Uterus (tissue), 4 donors: ENCODE results near the gene ZNF791. TPM values are rescaled to one million over a fixed set of nuclear protein-coding genes. Genes with fewer than 3 reads are reported as not detected.

Experiments used
- DNase-seq, 2 donors: peaks; one replicate each; pipeline ENCODE4 v3.0.0-alpha.2; 2019 to 2020
- H3K27ac ChIP-seq, 2 donors: fragments of 200-600 bp; sonication (generic); 1 replicate in 1 of 2; 2 replicates in 1 of 2; pipeline ENCODE4 v1.5.1; 2016 to 2018
- H3K27me3 ChIP-seq, 2 donors: fragments of 200-600 bp; sonication (generic); one replicate each; pipeline ENCODE4 v1.5.1; 2018 to 2019; ENCODE audit warnings: control low read depth in 1 of 2
- H3K36me3 ChIP-seq, 2 donors: fragments of 200-600 bp; sonication (generic); one replicate each; pipeline ENCODE4 v1.5.1; 2019; ENCODE audit warnings: control low read depth in 1 of 2
- H3K4me1 ChIP-seq, 2 donors: fragments of 200-600 bp; sonication (generic); one replicate each; pipeline ENCODE4 v1.5.1; 2018 to 2019; ENCODE audit warnings: control low read depth in 1 of 2
- H3K4me3 ChIP-seq, 2 donors: fragments of 200-600 bp; sonication (generic); 1 replicate in 1 of 2; 2 replicates in 1 of 2; pipeline ENCODE4 v1.5.1; 2018 to 2019; ENCODE audit warnings: mild to moderate bottlenecking in 1 of 2
- H3K9me3 ChIP-seq, 2 donors: fragments of 200-600 bp; sonication (generic); one replicate each; pipeline ENCODE4 v1.5.1; 2019; ENCODE audit warnings: control low read depth in 1 of 2
- POLR2A ChIP-seq, 2 donors: fragments of 450-650 bp; IDR thresholded peaks; one replicate each; pipeline ENCODE4 v1.6.1; 2016; ENCODE audit warnings: antibody characterized with exemption in 2 of 2, mild to moderate bottlenecking in 1 of 2, moderate library complexity in 1 of 2
- intact Hi-C: fragments of 100-400 bp; cut with DNase I; formaldehyde crosslinking; loops from one replicate; pipeline ENCODE4 v1.15.1; 2023; ENCODE audit warnings: low total_unique reads
- total RNA-seq, 4 donors: library from RNA; depleted of rRNA in 3 of 4; stranded (reverse); fragments of >200 nt in 3 of 4; gene quantifications; one replicate each; pipeline versions ENCODE4 v1.1.0 to v1.2.4, GENCODE V29; 2014 to 2023
- TF ChIP-seq, protein P1 (sequence below), 4 experiments: fragments of 200-600 bp in 2 of 4; fragments of 450-650 bp in 2 of 4; sonication (generic) in 2 of 4; IDR thresholded peaks; one replicate each; pipeline ENCODE4 v1.5.1; 2016 to 2019; ENCODE audit warnings: antibody characterized with exemption in 4 of 4, mild to moderate bottlenecking in 2 of 4, moderate library complexity in 1 of 4
- donor health status: DM: yes; HTN: yes; CAD: no.

Gene ZNF791
- total RNA-seq, 4 donors from 2014 or later = 22.9 to 67.9 (median 37.1) TPM

GRCh38 chr19:12649941-12650340, 39.2 kb downstream of the ZNF791 start:
- no peaks in the 10 kb centered on the region for H3K9me3 ChIP-seq
- no peak overlapping the region for H3K4me3 ChIP-seq
- intact Hi-C loops = no loop called here
- H3K27me3 ChIP-seq = no peaks in the 10 kb centered on the region
- peaks cover 0 to 9% of the 10 kb centered on the region in 2 donors for H3K4me1 ChIP-seq
- H3K27ac ChIP-seq = no peak overlapping the region
- no peaks in the 10 kb centered on the region for H3K36me3 ChIP-seq
- TF ChIP-seq, protein P1, sequence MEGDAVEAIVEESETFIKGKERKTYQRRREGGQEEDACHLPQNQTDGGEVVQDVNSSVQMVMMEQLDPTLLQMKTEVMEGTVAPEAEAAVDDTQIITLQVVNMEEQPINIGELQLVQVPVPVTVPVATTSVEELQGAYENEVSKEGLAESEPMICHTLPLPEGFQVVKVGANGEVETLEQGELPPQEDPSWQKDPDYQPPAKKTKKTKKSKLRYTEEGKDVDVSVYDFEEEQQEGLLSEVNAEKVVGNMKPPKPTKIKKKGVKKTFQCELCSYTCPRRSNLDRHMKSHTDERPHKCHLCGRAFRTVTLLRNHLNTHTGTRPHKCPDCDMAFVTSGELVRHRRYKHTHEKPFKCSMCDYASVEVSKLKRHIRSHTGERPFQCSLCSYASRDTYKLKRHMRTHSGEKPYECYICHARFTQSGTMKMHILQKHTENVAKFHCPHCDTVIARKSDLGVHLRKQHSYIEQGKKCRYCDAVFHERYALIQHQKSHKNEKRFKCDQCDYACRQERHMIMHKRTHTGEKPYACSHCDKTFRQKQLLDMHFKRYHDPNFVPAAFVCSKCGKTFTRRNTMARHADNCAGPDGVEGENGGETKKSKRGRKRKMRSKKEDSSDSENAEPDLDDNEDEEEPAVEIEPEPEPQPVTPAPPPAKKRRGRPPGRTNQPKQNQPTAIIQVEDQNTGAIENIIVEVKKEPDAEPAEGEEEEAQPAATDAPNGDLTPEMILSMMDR (IDR thresholded peaks at IDR 0.05) = no peak
- no peak for TF ChIP-seq POLR2A (IDR thresholded peaks at IDR 0.05)
- DNase-seq = no peak

DNA sequence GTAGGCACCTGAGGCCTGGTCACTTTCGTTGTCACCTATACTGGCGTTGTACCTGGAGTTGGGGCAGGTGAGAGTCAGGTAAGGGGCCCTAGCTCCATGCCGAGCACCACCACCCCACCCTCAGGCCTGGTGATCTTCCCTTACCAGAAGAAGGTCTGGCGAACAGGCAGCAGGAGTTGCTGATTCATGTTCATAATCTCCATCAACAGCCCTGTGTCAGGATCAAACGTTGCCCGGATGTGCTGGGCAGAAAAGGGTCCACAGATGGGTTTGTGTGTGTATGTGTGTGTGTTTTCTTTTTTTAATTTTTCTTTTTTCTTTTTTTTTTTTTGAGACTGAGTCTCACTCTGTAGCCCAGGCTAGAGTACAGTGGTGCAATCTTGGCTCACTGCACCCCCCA, 41.5 kb downstream of the ZNF791 start:
- intact Hi-C loops = no loop called here
- peaks cover 0 to 9% of the 10 kb centered on the region in 2 donors for H3K4me1 ChIP-seq
- no peaks in the 10 kb centered on the region for H3K9me3 ChIP-seq
- no peaks in the 10 kb centered on the region for H3K36me3 ChIP-seq
- H3K4me3 ChIP-seq = no peak overlapping the region
- H3K27ac ChIP-seq = no peak overlapping the region
- no peak for DNase-seq
- no peak for TF ChIP-seq POLR2A (IDR thresholded peaks at IDR 0.05)
- TF ChIP-seq, protein P1 (IDR thresholded peaks at IDR 0.05) = no peak
- no peaks in the 10 kb centered on the region for H3K27me3 ChIP-seq

DNA sequence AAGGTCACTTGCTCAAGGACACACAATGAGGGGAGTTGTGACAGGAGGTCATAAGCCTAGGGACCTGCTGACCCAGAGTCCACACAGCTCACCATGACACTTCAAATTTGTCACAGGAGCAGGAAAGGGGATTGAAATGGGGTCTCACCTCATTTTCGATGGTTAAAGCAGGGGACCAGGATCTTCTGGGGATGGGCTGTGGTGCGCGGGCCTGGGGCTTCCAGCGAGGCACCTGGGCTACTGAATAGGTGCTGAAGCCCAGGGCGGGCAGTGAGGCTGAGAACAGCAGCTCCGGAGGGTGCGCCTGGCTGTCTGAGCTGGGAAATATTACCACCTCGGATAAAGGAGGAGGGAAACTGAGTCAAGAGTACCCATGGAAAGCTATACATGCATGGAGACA, 44.8 kb downstream of the ZNF791 start:
- Histone ChIP-seq H3K4me3 (no peak overlapping the region), H3K4me1 (no peaks in the 10 kb centered on the region), H3K27ac (no peak overlapping the region), H3K27me3 (no peaks in the 10 kb centered on the region), H3K9me3 (no peaks in the 10 kb centered on the region), H3K36me3 (no peaks in the 10 kb centered on the region)
- DNase-seq = no peak
- intact Hi-C loops = no loop called here
- no peak for TF ChIP-seq POLR2A (IDR thresholded peaks at IDR 0.05)
- TF ChIP-seq, protein P1 (IDR thresholded peaks at IDR 0.05) = no peak

- no peaks in the 10 kb centered on the region for H3K4me1 ChIP-seq
- H3K36me3 ChIP-seq = no peaks in the 10 kb centered on the region
- no peaks in the 10 kb centered on the region for H3K27me3 ChIP-seq
- TF ChIP-seq POLR2A (IDR thresholded peaks at IDR 0.05) = no peak
- TF ChIP-seq, protein P1 (IDR thresholded peaks at IDR 0.05) = no peak
- no peak overlapping the region for H3K27ac ChIP-seq
- DNase-seq = no peak
- H3K9me3 ChIP-seq = no peaks in the 10 kb centered on the region
- H3K4me3 ChIP-seq = no peak overlapping the region
- intact Hi-C loops = no loop called here
These were observed 46.3 kb downstream of the ZNF791 start for GRCh38 chr19:12656899-12657571.

DNA sequence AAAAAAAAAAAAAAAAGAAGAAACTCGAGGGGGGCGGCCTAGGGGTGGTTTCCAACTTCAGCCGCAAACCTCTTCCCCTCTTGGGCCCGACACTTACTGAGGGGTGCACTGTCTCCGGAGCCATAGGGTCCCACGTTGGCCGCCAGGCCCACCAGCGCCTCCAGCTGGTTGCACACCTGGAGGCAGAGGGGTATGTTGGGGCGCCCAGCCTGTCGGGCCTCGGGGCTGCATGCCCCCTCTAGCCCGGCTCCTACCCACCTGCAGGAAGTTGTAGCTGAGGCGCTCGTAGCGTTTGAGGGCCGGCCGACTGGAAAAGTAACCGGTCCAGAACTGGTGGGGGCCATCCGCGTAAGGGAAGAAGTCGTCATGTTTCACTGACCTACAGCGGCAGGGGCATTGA, 47.2 kb downstream of the ZNF791 start:
- H3K27me3 ChIP-seq = no peaks in the 10 kb centered on the region
- no peaks in the 10 kb centered on the region for H3K9me3 ChIP-seq
- TF ChIP-seq POLR2A (IDR thresholded peaks at IDR 0.05) = no peak
- TF ChIP-seq, protein P1 (IDR thresholded peaks at IDR 0.05) = no peak
- H3K27ac ChIP-seq = no peak overlapping the region
- H3K36me3 ChIP-seq = no peaks in the 10 kb centered on the region
- no peak for DNase-seq
- no peaks in the 10 kb centered on the region for H3K4me1 ChIP-seq
- intact Hi-C loops = no loop called here
- H3K4me3 ChIP-seq = no peak overlapping the region
